Measurements from ENCODE around the gene PAGE1.

DNA sequence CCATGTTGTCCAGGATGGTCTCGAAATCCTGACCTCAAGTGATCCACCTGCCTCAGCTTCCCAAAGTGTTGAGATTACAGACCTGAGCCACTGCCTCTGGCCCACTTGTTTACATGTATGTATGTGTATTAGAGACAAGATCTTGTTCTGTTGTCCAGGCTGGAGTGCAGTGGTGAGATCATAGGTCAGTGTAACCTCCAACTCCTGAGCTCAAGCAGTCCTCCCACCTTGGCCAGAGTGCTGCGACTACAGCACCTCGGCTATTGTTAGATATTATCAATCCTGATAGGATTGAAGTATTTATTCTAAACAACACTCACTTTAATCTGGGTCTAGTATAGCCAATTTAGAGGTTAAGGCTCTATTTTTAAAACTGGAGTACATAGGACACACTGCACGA is 36.0 kb downstream of the PAGE1 start:
- TF ChIP-seq, protein P1, sequence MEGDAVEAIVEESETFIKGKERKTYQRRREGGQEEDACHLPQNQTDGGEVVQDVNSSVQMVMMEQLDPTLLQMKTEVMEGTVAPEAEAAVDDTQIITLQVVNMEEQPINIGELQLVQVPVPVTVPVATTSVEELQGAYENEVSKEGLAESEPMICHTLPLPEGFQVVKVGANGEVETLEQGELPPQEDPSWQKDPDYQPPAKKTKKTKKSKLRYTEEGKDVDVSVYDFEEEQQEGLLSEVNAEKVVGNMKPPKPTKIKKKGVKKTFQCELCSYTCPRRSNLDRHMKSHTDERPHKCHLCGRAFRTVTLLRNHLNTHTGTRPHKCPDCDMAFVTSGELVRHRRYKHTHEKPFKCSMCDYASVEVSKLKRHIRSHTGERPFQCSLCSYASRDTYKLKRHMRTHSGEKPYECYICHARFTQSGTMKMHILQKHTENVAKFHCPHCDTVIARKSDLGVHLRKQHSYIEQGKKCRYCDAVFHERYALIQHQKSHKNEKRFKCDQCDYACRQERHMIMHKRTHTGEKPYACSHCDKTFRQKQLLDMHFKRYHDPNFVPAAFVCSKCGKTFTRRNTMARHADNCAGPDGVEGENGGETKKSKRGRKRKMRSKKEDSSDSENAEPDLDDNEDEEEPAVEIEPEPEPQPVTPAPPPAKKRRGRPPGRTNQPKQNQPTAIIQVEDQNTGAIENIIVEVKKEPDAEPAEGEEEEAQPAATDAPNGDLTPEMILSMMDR (IDR thresholded peaks at IDR 0.05; ENCODE audit: extremely low read depth in 1 of 2, insufficient read depth in 1 of 2, low read depth in 1 of 2, low read length in 2 of 2), result no peak
- TF ChIP-seq POLR2A (IDR thresholded peaks at IDR 0.05; ENCODE audit: low read depth, low read length) (no peak), POLR2AphosphoS5 (IDR thresholded peaks at IDR 0.05; ENCODE audit: insufficient read depth, low read depth, low read length) (no peak), EZH2 (IDR thresholded peaks at IDR 0.05; ENCODE audit: borderline replicate concordance, low read depth, low read length, severe bottlenecking) (no peak), MYC (IDR thresholded peaks at IDR 0.05; ENCODE audit: low read depth, low read length) (no peak)
- TF ChIP-seq, protein P2, sequence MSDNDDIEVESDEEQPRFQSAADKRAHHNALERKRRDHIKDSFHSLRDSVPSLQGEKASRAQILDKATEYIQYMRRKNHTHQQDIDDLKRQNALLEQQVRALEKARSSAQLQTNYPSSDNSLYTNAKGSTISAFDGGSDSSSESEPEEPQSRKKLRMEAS (IDR thresholded peaks at IDR 0.05; ENCODE audit: insufficient read depth, insufficient read length), result no peak
